ENCODE data around the gene CTU1. TPM values are rescaled to one million over a fixed set of nuclear protein-coding genes. Genes with fewer than 3 reads are reported as not detected.

CTU1 gene
- total RNA-seq, 6 experiments from 2014 or later = 3.3 to 6.4 (median 3.9) TPM

DNA sequence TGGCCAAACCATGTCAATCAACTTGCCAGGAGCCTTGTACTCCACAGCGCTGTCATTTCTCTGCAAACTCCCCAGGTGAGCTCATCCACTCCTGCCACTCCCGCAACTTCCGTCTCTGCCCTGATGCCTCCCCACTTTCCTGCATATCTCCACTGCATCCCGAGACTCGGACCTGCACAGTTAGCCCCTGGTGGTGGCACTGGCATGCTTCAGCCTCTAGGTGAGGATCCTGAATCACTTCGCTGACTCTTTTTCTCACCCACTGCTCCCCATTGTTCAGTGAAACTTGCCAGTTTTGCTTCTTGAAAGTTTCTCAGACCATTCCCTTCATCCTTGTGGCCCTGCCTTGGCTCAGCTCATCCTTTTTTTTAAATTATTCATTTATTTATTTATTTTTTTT is 3.4 kb upstream of the CTU1 start:
- no peak overlapping the region for H3K4me3 ChIP-seq
- intact Hi-C loops (cut with DNase I) = loop anchor here in 1 of 2 donors (10.0 kb wide), 1 partner anchor 483 kb away; no protein-coding TSS in a partner anchor
- no peaks in the 10 kb centered on the region for H3K9me3 ChIP-seq
- TF ChIP-seq CTCF (IDR thresholded peaks at IDR 0.05) = no peak
- TF ChIP-seq POLR2A (IDR thresholded peaks at IDR 0.05) = no peak
- DNase-seq = peak in 1 of 3 donors; percentile 42
- 22% methylated on average over 6 of the region's 6 CpGs for WGBS (ENCODE audit: insufficient coverage, low coverage, low lambda C conversion rate, missing lambda C conversion rate)
- no peaks in the 10 kb centered on the region for H3K36me3 ChIP-seq
- no peak for ATAC-seq
- no peak overlapping the region for H3K27ac ChIP-seq
- H3K4me1 ChIP-seq = peaks cover 0 to 12% (median 6%) of the 10 kb centered on the region in 4 donors
- H3K27me3 ChIP-seq = no peaks in the 10 kb centered on the region

GRCh38 chr19:51110666-51110971 is 2.4 kb upstream of the CTU1 start:
- Histone ChIP-seq H3K4me1 (peaks cover 0 to 12% (median 6%) of the 10 kb centered on the region in 4 donors), H3K9me3 (no peaks in the 10 kb centered on the region), H3K27me3 (no peaks in the 10 kb centered on the region), H3K4me3 (no peak overlapping the region), H3K27ac (no peak overlapping the region), H3K36me3 (no peaks in the 10 kb centered on the region)
- TF ChIP-seq POLR2A (IDR thresholded peaks at IDR 0.05) (no peak), CTCF (IDR thresholded peaks at IDR 0.05) (no peak)
- WGBS (ENCODE audit: insufficient coverage, low coverage, low lambda C conversion rate, missing lambda C conversion rate) = 25% methylated on average over 1 of the region's 1 CpG
- DNase-seq (peak in 1 of 3 donors; percentile 2), ATAC-seq (no peak)
- intact Hi-C loops (cut with DNase I) = loop anchor here in 1 of 2 donors (10.0 kb wide), 1 partner anchor 484 kb away; no protein-coding TSS in a partner anchor

- TF ChIP-seq CTCF (IDR thresholded peaks at IDR 0.05) (no peak), POLR2A (IDR thresholded peaks at IDR 0.05) (no peak)
- WGBS (ENCODE audit: insufficient coverage, low coverage, low lambda C conversion rate, missing lambda C conversion rate) = 0% methylated on average over 6 of the region's 15 CpGs
- ATAC-seq (peak; percentile 31 to 60 (median 38)), DNase-seq (no peak)
- peaks cover 0 to 12% (median 6%) of the 10 kb centered on the region in 4 donors for H3K4me1 ChIP-seq
- peak overlapping the region in 1 of 3 donors; percentile 11 for H3K27ac ChIP-seq
- peaks cover 0 to 5% (median 0%) of the 10 kb centered on the region in 4 donors for H3K36me3 ChIP-seq
- H3K27me3 ChIP-seq = no peaks in the 10 kb centered on the region
- peak overlapping the region; percentile 71 to 94 (median 73) for H3K4me3 ChIP-seq
- intact Hi-C loops (cut with DNase I) = loop anchor here in 1 of 2 donors (5.0 kb wide), 1 partner anchor 484 kb away; no protein-coding TSS in a partner anchor
- H3K9me3 ChIP-seq = no peaks in the 10 kb centered on the region
Observed at GRCh38 chr19:51108805-51109146, 567 bp upstream of the CTU1 start.

DNA sequence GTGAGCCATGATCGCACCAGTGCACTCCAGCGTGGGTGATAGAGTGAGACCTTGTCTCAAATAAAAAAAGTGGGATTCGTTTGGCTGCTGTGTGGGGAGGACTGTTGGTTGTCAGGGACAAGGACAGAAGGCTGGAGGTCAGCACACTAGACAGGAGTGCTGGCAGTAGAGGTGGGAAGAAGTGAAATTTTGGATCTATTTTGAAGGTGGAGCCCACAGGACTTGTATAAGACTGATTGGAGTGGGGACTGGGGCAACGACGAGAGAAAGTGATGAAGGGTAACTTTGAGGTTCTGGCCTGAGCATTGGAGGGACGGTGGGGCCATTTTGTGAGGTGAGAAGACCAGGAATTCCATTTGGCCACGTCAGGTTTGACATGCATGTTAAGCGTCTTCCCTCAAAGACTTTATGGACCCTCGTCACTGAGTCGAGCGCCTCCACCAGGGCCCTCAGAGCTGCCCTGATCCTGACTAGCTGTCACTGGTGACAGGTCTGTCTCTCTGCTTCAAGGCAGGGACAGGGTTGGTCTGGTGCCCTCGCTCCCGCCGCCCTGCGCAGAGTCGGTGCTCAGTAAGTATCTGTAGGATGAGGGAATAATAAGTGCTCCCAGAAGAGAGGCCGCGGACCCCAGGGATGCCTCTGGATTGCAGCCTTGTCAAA is 673 bp downstream of the CTU1 start:
- ATAC-seq = no peak
- intact Hi-C loops (cut with DNase I) = loop anchor here in 1 of 2 donors (5.0 kb wide), 1 partner anchor 485 kb away; no protein-coding TSS in a partner anchor

GRCh38 chr19:51103926-51104341 is 4.3 kb downstream of the CTU1 start:
- WGBS (ENCODE audit: insufficient coverage, low coverage, low lambda C conversion rate, missing lambda C conversion rate) = no CpG with 5 or more reads among the region's 49 CpGs
- Histone ChIP-seq H3K9me3 (no peaks in the 10 kb centered on the region), H3K27ac (no peak overlapping the region), H3K36me3 (peaks cover 0 to 23% (median 4%) of the 10 kb centered on the region in 4 donors), H3K27me3 (no peaks in the 10 kb centered on the region), H3K4me1 (peaks cover 0 to 16% (median 5%) of the 10 kb centered on the region in 4 donors), H3K4me3 (no peak overlapping the region)
- TF ChIP-seq CTCF (IDR thresholded peaks at IDR 0.05) (no peak), POLR2A (IDR thresholded peaks at IDR 0.05) (no peak)
- ATAC-seq (no peak), DNase-seq (peak in 1 of 3 donors; percentile 52)
- intact Hi-C loops (cut with DNase I) = no loop called here

More for the DNA sequence above, 673 bp downstream of the CTU1 start:
- Histone ChIP-seq H3K27ac (peak overlapping the region in 1 of 3 donors; percentile 32), H3K9me3 (no peaks in the 10 kb centered on the region), H3K36me3 (peaks cover 0 to 18% (median 3%) of the 10 kb centered on the region in 4 donors), H3K4me3 (peak overlapping the region; percentile 71 to 94 (median 73)), H3K4me1 (peaks cover 0 to 12% (median 6%) of the 10 kb centered on the region in 4 donors), H3K27me3 (no peaks in the 10 kb centered on the region)
- TF ChIP-seq POLR2A (IDR thresholded peaks at IDR 0.05) = no peak
- no peak for DNase-seq
- WGBS (ENCODE audit: insufficient coverage, low coverage, low lambda C conversion rate, missing lambda C conversion rate) = 21% methylated on average over 17 of the region's 18 CpGs
